Kasumi-1 (cell line): ENCODE measurements around the gene ITPR3.

Source experiments
- DNase-seq, 2 experiments: peaks; one replicate each; lab custom pipeline; 2025; lab: John Stamatoyannopoulos, UW

ITPR3 gene

GRCh38 chr6:33700391-33701050 lies 79.4 kb downstream of the ITPR3 start:
- peak; percentile 74 to 83 for DNase-seq

DNA sequence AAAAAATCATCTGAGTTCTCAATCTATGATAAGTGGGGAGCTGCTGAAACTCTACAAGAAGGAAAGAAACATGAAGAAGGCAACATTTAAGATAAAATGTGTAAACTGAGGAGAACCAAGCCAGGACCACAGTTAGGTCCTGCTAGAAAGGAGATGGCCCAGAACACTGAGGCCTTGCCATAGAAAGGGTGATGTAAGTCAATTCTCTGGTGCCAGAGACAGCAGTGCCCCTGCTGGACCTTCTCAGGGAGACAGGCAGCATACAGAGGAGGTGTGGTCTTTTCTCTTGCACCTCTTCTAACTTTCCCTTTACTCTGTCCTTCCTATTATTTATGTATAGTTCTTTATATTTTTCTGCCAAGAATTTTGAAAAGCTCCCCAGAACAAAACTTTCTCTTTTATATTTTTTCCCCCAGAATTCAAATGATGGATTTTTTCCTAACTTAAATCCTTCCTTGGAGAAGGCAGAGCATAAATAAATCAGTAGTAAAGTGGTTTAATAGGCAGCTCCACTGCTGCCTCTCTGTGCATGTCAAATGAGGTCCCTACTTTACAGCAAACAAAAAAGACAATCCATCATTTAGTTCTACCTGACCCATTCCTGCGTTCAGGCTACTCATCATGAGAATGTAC lies 81.3 kb downstream of the ITPR3 start:
- peak; percentile 62 to 64 for DNase-seq

- DNase-seq: no peak
Observed at GRCh38 chr6:33704215-33705066, 83.3 kb downstream of the ITPR3 start.

GRCh38 chr6:33705268-33705885 lies 84.3 kb downstream of the ITPR3 start:
- no peak for DNase-seq

DNA sequence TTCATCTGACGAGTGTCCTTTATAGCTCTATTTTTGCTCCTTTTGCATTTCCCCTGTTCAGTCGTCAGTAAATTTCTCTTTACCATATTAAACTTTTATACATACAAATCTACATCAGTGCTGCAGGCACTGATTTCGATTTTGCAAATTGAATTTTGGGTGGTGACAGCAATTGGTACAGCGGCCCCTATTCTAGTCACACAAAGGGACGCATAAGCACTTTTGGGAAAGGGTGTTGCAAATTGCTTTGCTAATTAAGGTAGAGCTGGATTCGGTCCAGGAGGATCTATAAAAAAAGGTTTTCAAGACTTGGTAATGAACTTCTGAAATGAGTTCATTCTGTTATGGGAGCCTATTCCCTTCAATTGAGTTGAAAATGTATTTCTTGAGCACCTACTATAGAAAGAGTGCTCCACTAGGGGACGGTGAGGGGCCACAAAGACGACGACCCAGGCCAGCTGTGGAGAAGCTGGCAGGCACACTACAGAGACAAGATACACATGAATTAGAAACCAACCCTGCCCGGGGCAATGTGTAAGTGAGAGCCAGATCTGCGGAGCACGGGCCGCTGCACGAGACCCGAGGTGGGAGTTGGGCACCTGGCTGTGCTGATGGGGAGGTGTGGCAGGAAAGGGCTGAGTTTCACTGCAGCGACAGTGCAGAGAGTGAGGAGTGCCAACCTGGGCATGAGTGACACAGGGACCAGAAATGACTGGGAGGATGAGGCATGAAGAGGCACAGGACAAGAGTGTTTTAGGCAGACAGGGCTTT lies 85.0 kb downstream of the ITPR3 start:
- DNase-seq: no peak

GRCh38 chr6:33707771-33708170 lies 86.6 kb downstream of the ITPR3 start:
- DNase-seq: no peak

- no peak for DNase-seq
Observed at GRCh38 chr6:33708516-33709204, 87.5 kb downstream of the ITPR3 start.

GRCh38 chr6:33709605-33710295 lies 88.6 kb downstream of the ITPR3 start:
- no peak for DNase-seq

DNA sequence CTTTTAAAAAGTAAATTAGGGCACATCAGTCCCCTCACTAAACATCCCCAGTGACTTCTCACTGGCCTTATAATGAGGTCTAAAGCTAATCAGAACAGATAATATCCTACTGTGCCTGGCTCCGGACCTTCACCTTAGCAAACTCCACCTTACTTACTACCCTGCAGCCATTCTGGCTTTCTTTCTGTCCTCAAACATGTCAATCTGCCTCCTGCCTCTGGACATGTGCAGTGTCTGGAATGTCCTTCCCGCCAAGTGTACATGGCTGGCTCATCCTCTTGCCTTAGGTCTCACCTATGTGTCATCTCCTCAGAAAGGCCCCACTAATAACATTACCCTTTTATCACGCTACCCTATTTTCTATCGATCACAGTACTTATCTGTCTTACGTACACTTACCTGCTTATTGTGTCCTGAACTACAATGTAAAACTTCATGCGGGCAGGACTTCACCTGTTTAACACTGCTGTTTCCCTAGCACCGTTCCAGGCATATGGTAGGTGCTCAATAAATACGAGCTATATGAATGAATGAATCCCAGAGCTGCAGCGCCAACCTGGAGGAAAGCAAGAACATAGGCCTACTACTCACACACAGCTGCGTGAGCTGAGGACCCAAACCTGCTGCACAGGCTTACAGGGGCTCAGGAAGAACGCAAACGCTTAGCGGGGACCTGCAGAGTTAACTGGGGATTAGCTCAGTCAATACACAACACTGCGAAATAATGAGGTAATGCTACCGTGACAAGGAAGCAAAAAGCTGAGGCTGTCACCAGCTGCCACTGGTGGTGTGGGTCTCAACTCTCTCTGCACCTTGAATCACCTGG lies 89.4 kb downstream of the ITPR3 start:
- no peak for DNase-seq

GRCh38 chr6:33711140-33712129 lies 90.3 kb downstream of the ITPR3 start, which contains the start of gene UQCC2:
UQCC2 (minus strand) TSS chr6:33711700; CDS start chr6:33711686, 14 bp downstream.
- DNase-seq: peak; percentile 91 to 92

GRCh38 chr6:33712914-33713313 lies 91.8 kb downstream of the ITPR3 start:
- DNase-seq: no peak

- no peak for DNase-seq
Observed at GRCh38 chr6:33713786-33714185, 92.7 kb downstream of the ITPR3 start.

GRCh38 chr6:33714385-33715040 lies 93.4 kb downstream of the ITPR3 start:
- peak; percentile 16 to 19 for DNase-seq

DNA sequence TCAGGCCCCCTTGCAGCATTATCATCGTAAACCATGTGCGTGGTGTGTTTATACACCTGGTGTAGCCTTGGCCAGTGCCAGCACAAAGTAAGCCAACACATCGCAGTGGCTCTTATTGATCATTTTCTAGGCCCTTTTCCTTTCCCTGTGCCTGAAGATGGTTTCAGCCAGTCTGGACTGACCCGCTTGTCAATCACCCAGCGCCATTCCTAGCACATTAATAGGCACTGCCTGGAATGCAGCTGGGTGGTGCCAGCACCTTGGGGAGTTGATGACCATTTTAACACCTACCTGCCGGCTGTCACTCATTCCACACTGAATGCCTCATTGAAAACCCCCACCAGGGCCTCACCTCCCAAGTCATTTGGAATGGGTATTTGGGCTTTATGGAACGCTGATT lies 95.3 kb downstream of the ITPR3 start:
- DNase-seq: no peak

GRCh38 chr6:33716890-33717632 lies 95.9 kb downstream of the ITPR3 start:
- no peak for DNase-seq

GRCh38 chr6:33717934-33718455 lies 96.9 kb downstream of the ITPR3 start:
- DNase-seq: no peak

GRCh38 chr6:33718713-33719112 lies 97.6 kb downstream of the ITPR3 start:
- peak in 1 of 2 experiments; percentile 4 for DNase-seq
